Gastroesophageal sphincter (tissue), 4 donors: ENCODE measurements around the gene CTTNBP2. TPM values are rescaled to one million over a fixed set of nuclear protein-coding genes. Genes with fewer than 3 reads are reported as not detected.

Experiments
- ATAC-seq: fragments of 150-250 bp; one replicate; pipeline ENCODE4 v1.9.1; 2016; ENCODE audit warnings: mild to moderate bottlenecking, moderate library complexity
- H3K27ac ChIP-seq, 4 donors: fragments of 200-600 bp; sonication (generic) in 3 of 4; 1 replicate in 3 of 4; 2 replicates in 1 of 4; pipeline ENCODE4 v1.5.1; 2016 to 2019
- H3K27me3 ChIP-seq: fragments of 200-600 bp; sonication (generic); one replicate; pipeline ENCODE4 v1.5.1; 2019
- H3K36me3 ChIP-seq, 2 donors: fragments of 200-600 bp; sonication (generic); one replicate each; pipeline ENCODE4 v1.5.1; 2019; ENCODE audit warnings: control low read depth in 1 of 2
- H3K4me1 ChIP-seq, 3 donors: fragments of 200-600 bp; sonication (generic); 1 replicate in 2 of 3; 2 replicates in 1 of 3; pipeline ENCODE4 v1.5.1; 2016 to 2019; ENCODE audit warnings: control low read depth in 2 of 3
- H3K4me3 ChIP-seq, 2 donors: fragments of 200-600 bp; sonication (generic); one replicate each; pipeline ENCODE4 v1.5.1; 2019; ENCODE audit warnings: mild to moderate bottlenecking in 1 of 2, moderate library complexity in 1 of 2
- H3K9me3 ChIP-seq, 3 donors: fragments of 200-600 bp; sonication (generic); one replicate each; pipeline ENCODE4 v1.5.1; 2017 to 2019; ENCODE audit warnings: control low read depth in 2 of 3
- CTCF ChIP-seq, 4 experiments: fragments of 200-600 bp in 2 of 4; fragments of 450-650 bp in 2 of 4; sonication (generic) in 1 of 4; IDR thresholded peaks; one replicate each; pipeline ENCODE4 v1.5.1; 2017 to 2019; ENCODE audit warnings: antibody characterized with exemption in 4 of 4, mild to moderate bottlenecking in 2 of 4, moderate library complexity in 2 of 4
- EP300 ChIP-seq: sonication (generic); formaldehyde crosslinking; IDR thresholded peaks from one replicate; pipeline ENCODE4 v1.6.1; 2017; ENCODE audit warnings: antibody characterized with exemption, mild to moderate bottlenecking
- POLR2A ChIP-seq, 2 donors: fragments of 450-650 bp; IDR thresholded peaks; one replicate each; pipeline ENCODE4 v1.6.1; 2017; ENCODE audit warnings: antibody characterized with exemption in 2 of 2, mild to moderate bottlenecking in 2 of 2, moderate library complexity in 1 of 2
- POLR2AphosphoS5 ChIP-seq: sonication (generic); formaldehyde crosslinking; IDR thresholded peaks from one replicate; pipeline ENCODE4 v1.6.1; 2017; ENCODE audit warnings: antibody characterized with exemption
- WGBS, 2 donors: methylation state at CpG; one replicate each; pipeline ENCODE4 v1.1.5; 2018; ENCODE audit warnings: low coverage in 1 of 2; 5-methylcytosine and 5-hydroxymethylcytosine counted together
- total RNA-seq, 4 donors: library from RNA; depleted of rRNA; stranded (reverse); fragments of >200 nt; gene quantifications; one replicate each; pipeline ENCODE4 v1.1.0, GENCODE V29; 2016

The CTTNBP2 gene
- total RNA-seq, 4 donors from 2014 or later: 6.1 to 17.4 (median 13.8) TPM

GRCh38 chr7:117674617-117675016, 198.6 kb downstream of the CTTNBP2 start:
- WGBS, 2 donors: 19 to 24% methylated on average over 3 of the region's 3 CpGs
- no peak for ATAC-seq
- peaks cover 0 to 4% (median 0%) of the 10 kb centered on the region in 3 donors for H3K4me1 ChIP-seq
- H3K27me3 ChIP-seq: no peaks in the 10 kb centered on the region
- H3K4me3 ChIP-seq: no peak overlapping the region
- H3K27ac ChIP-seq: no peak overlapping the region
- TF ChIP-seq POLR2A (IDR thresholded peaks at IDR 0.05) (no peak), EP300 (no peak), CTCF (IDR thresholded peaks at IDR 0.05) (no peak), POLR2AphosphoS5 (no peak)
- H3K9me3 ChIP-seq: no peaks in the 10 kb centered on the region
- no peaks in the 10 kb centered on the region for H3K36me3 ChIP-seq

GRCh38 chr7:117673839-117674238, 199.4 kb downstream of the CTTNBP2 start:
- no peak overlapping the region for H3K4me3 ChIP-seq
- no peaks in the 10 kb centered on the region for H3K9me3 ChIP-seq
- ATAC-seq: no peak
- TF ChIP-seq EP300 (no peak), POLR2A (IDR thresholded peaks at IDR 0.05) (no peak), CTCF (IDR thresholded peaks at IDR 0.05) (peak; percentile 22 to 38 (median 36)), POLR2AphosphoS5 (no peak)
- no peak overlapping the region for H3K27ac ChIP-seq
- no peaks in the 10 kb centered on the region for H3K27me3 ChIP-seq
- no peaks in the 10 kb centered on the region for H3K36me3 ChIP-seq
- peaks cover 0 to 4% (median 0%) of the 10 kb centered on the region in 3 donors for H3K4me1 ChIP-seq

GRCh38 chr7:117673367-117673766, 199.9 kb downstream of the CTTNBP2 start:
- Histone ChIP-seq H3K4me3 (no peak overlapping the region), H3K36me3 (no peaks in the 10 kb centered on the region), H3K27ac (no peak overlapping the region), H3K4me1 (peaks cover 0 to 4% (median 0%) of the 10 kb centered on the region in 3 donors), H3K9me3 (no peaks in the 10 kb centered on the region), H3K27me3 (no peaks in the 10 kb centered on the region)
- TF ChIP-seq POLR2AphosphoS5: no peak
- no peak for TF ChIP-seq EP300
- no peak for TF ChIP-seq CTCF (IDR thresholded peaks at IDR 0.05)
- TF ChIP-seq POLR2A (IDR thresholded peaks at IDR 0.05): no peak
- ATAC-seq: no peak
- WGBS, 2 donors: 56% methylated on average over 6 of the region's 14 CpGs; no CpG with 5 or more reads in 1 of the 2 donors

- peaks cover 0 to 4% (median 0%) of the 10 kb centered on the region in 3 donors for H3K4me1 ChIP-seq
- WGBS, 2 donors: 73% methylated on average over 1 of the region's 1 CpG; no CpG with 5 or more reads in 1 of the 2 donors
- H3K27ac ChIP-seq: no peak overlapping the region
- H3K36me3 ChIP-seq: no peaks in the 10 kb centered on the region
- H3K9me3 ChIP-seq: no peaks in the 10 kb centered on the region
- no peak overlapping the region for H3K4me3 ChIP-seq
- TF ChIP-seq POLR2A (IDR thresholded peaks at IDR 0.05) (no peak), POLR2AphosphoS5 (no peak), EP300 (no peak), CTCF (IDR thresholded peaks at IDR 0.05) (no peak)
- ATAC-seq: no peak
- no peaks in the 10 kb centered on the region for H3K27me3 ChIP-seq
Measured at GRCh38 chr7:117672453-117672852, 200.8 kb downstream of the CTTNBP2 start.

GRCh38 chr7:117669818-117670217, 203.4 kb downstream of the CTTNBP2 start:
- Histone ChIP-seq H3K4me1 (no peaks in the 10 kb centered on the region), H3K27ac (no peak overlapping the region), H3K36me3 (no peaks in the 10 kb centered on the region), H3K9me3 (no peaks in the 10 kb centered on the region), H3K27me3 (no peaks in the 10 kb centered on the region), H3K4me3 (no peak overlapping the region)
- TF ChIP-seq EP300 (no peak), POLR2AphosphoS5 (no peak)
- WGBS, 2 donors: 54 to 78% methylated on average over 4 of the region's 4 CpGs
- ATAC-seq: no peak
